Neural cell (in vitro differentiated cells): Measurements from ENCODE around the gene XCR1. TPM values are rescaled to one million over a fixed set of nuclear protein-coding genes. Genes with fewer than 3 reads are reported as not detected.

Experiments
- H2AFZ ChIP-seq: fragments of 200-600, 300-800 bp; sonication (generic), shearing (Covaris generic); 2 replicates; pipeline ENCODE4 v1.6.0; 2014; ENCODE audit warnings: low read depth, mild to moderate bottlenecking, antibody characterized with exemption, low read length, moderate library complexity
- H3F3A ChIP-seq: fragments of 200-600 bp; shearing (Covaris generic); 2 replicates; pipeline ENCODE4 v1.6.1; 2016; ENCODE audit warnings: mild to moderate bottlenecking, moderate library complexity, mixed read lengths, antibody characterized with exemption, low read length; ENCODE audit not compliant: insufficient read depth, poor library complexity, severe bottlenecking
- H3K27ac ChIP-seq: fragments of 200-600, 300-800 bp; sonication (generic), shearing (Covaris generic); 2 replicates; pipeline ENCODE4 v1.5.1; 2014; ENCODE audit warnings: mild to moderate bottlenecking, low read length, moderate library complexity
- H3K27me3 ChIP-seq: fragments of 300-800, 200-600 bp; sonication (generic), shearing (Covaris generic); 2 replicates; pipeline ENCODE4 v1.6.0; 2014; ENCODE audit warnings: mild to moderate bottlenecking, low read depth, low read length, moderate library complexity; ENCODE audit not compliant: insufficient read depth
- H3K36me3 ChIP-seq: fragments of 300-800, 200-600 bp; sonication (generic), shearing (Covaris generic); 2 replicates; pipeline ENCODE4 v1.5.1; 2014; ENCODE audit warnings: mild to moderate bottlenecking, antibody characterized with exemption, low read length, moderate library complexity; ENCODE audit not compliant: insufficient read depth
- H3K4me2 ChIP-seq: fragments of 300-800, 200-600 bp; sonication (generic), shearing (Covaris generic); 2 replicates; pipeline ENCODE4 v1.6.0; 2014; ENCODE audit warnings: mild to moderate bottlenecking, low read length
- H3K4me3 ChIP-seq: fragments of 300-800, 200-600 bp; sonication (generic), shearing (Covaris generic); 2 replicates; pipeline ENCODE4 v1.5.1; 2014; ENCODE audit warnings: mild to moderate bottlenecking, low read length, moderate library complexity
- H3K79me2 ChIP-seq: fragments of 200-600 bp; shearing (Covaris generic); replicated peaks from 2 replicates; pipeline ENCODE4 v1.6.0; 2014; ENCODE audit warnings: mild to moderate bottlenecking, low read length, moderate library complexity; ENCODE audit not compliant: insufficient read depth
- H3K9ac ChIP-seq: fragments of 300-800, 200-600 bp; sonication (generic), shearing (Covaris generic); 2 replicates; pipeline ENCODE4 v1.6.1; 2016; ENCODE audit warnings: mild to moderate bottlenecking, low read length, mixed read lengths
- H3K9me2 ChIP-seq: fragments of 200-600 bp; shearing (Covaris generic); 2 replicates; pipeline ENCODE4 v1.6.1; 2016; ENCODE audit warnings: mild to moderate bottlenecking, low read length, mixed read lengths; ENCODE audit not compliant: insufficient read depth
- H3K9me3 ChIP-seq: fragments of 200-600, 300-800 bp; sonication (generic), shearing (Covaris generic); 2 replicates; pipeline ENCODE4 v1.6.1; 2016; ENCODE audit warnings: mild to moderate bottlenecking, mixed run types, low read length, moderate library complexity, mixed read lengths
- H4K20me1 ChIP-seq: fragments of 200-600 bp; shearing (Covaris generic); 2 replicates; pipeline ENCODE4 v1.6.1; 2016; ENCODE audit warnings: mild to moderate bottlenecking, mixed run types; ENCODE audit not compliant: insufficient read depth
- MXI1 ChIP-seq: fragments of 450-650 bp; conservative IDR thresholded peaks from 2 replicates; pipeline ENCODE4 v1.6.1; 2014; ENCODE audit warnings: antibody characterized with exemption, mild to moderate bottlenecking; ENCODE audit not compliant: poor library complexity, severe bottlenecking
- RAD21 ChIP-seq: fragments of 450-650 bp; conservative IDR thresholded peaks from 2 replicates; pipeline ENCODE4 v1.6.1; 2014; ENCODE audit warnings: antibody characterized with exemption, mild to moderate bottlenecking, moderate library complexity
- REST ChIP-seq: IDR thresholded peaks from 2 replicates; pipeline ENCODE4 v1.6.1; 2012; ENCODE audit warnings: borderline replicate concordance
- SMC3 ChIP-seq: fragments of 450-650 bp; conservative IDR thresholded peaks from 2 replicates; pipeline ENCODE4 v1.6.1; 2014; ENCODE audit warnings: antibody characterized with exemption, mild to moderate bottlenecking, moderate library complexity; ENCODE audit not compliant: poor library complexity
- polyA plus RNA-seq: library from polyadenylated mRNA; depleted of rRNA; stranded (reverse); fragments of >200 nt; gene quantifications from 2 replicates; pipeline ENCODE4 v1.2.3, GENCODE V29; 2014

The XCR1 gene
- polyA plus RNA-seq, 1 donor from 2014 or later = not detected

DNA sequence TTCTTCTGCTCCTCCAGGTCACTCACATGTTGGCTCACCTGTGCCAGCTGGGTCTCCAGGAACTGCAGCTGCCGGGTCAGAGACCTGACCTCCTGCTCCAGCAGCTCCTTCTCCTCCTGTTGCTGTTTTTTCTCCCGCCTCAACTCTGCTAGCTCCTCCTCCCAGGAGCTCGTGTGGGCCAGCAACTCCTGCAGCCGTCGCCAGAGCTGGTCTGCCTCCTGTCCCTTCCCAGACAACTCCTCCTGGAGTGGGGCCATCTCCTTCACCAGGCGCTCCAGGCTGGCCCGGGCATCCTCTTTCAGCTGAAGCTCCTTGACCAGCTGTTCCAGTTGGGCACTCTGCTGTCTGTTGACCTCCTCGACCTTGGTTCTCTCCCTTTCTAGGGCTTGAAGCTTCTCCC is 59.6 kb downstream of the XCR1 start:
- Histone ChIP-seq H3K27ac (no peak overlapping the region), H3K9me2 (no peaks in the 10 kb centered on the region), H4K20me1 (no peaks in the 10 kb centered on the region), H3K4me3 (no peak overlapping the region), H3K79me2 (no peaks in the 10 kb centered on the region), H3K27me3 (no peaks in the 10 kb centered on the region), H3K9ac (no peak overlapping the region), H2AFZ (no peak overlapping the region), H3K9me3 (no peaks in the 10 kb centered on the region), H3K4me2 (no peak overlapping the region), H3F3A (no peaks in the 10 kb centered on the region), H3K36me3 (no peaks in the 10 kb centered on the region)
- TF ChIP-seq RAD21 = no peak
- no peak for TF ChIP-seq MXI1
- TF ChIP-seq REST = no peak
- TF ChIP-seq SMC3 = no peak

Other genes starting within 250 kb of the XCR1 start
- gene SLC6A20, start 230.9 kb downstream of the XCR1 start, polyA plus RNA-seq = not detected in 2 replicates
- 26.8 and 27.6 TPM in 2 replicates for gene LZTFL1, start 185.4 kb downstream of the XCR1 start, polyA plus RNA-seq
- gene CCR9, start 140.9 kb downstream of the XCR1 start, polyA plus RNA-seq = not detected in 2 replicates
- gene CXCR6, start 84.0 kb downstream of the XCR1 start, polyA plus RNA-seq = not detected in 2 replicates
- 0.12 TPM in 1 of 2 replicates, not detected in the other for gene FYCO1, start 31.7 kb downstream of the XCR1 start, polyA plus RNA-seq
- gene CCR1, start 180.8 kb upstream of the XCR1 start, polyA plus RNA-seq = not detected in 2 replicates
- not detected in 2 replicates for gene CCR3, start 215.0 kb upstream of the XCR1 start, polyA plus RNA-seq